GM18508 (cell line): ENCODE measurements around the gene MYRFL.

Experiments
- ATAC-seq: cut with Tn5 transposase; IDR thresholded peaks from one replicate; pipeline ENCODE4 v1.9.1; 2021; ENCODE audit warnings: moderate number of reproducible peaks; ENCODE audit not compliant: insufficient read depth, unreplicated experiment

Gene MYRFL

GRCh38 chr12:70007687-70008086 is 182.7 kb downstream of the MYRFL start:
- no peak for ATAC-seq
